Neural crest cell (in vitro differentiated cells): ENCODE measurements around the gene RYR3. TPM values are rescaled to one million over a fixed set of nuclear protein-coding genes. Genes with fewer than 3 reads are reported as not detected.
A peak's percentile ranks its signal among the peaks of the same experiment; 100 is the strongest.

ENCODE experiments used
- DNase-seq: peaks from one replicate; pipeline ENCODE4 v3.0.0; 2021; ENCODE audit warnings: low read depth, mixed read lengths, low spot score
- H3K27ac Mint-ChIP-seq: one replicate; pipeline ENCODE4 v1.8.0; 2021; ENCODE audit warnings: mild to moderate bottlenecking, mixed read lengths; ENCODE audit not compliant: unreplicated experiment
- H3K27me3 Mint-ChIP-seq: 2 replicates; pipeline ENCODE4 v1.8.0; 2021; ENCODE audit warnings: low read depth, mild to moderate bottlenecking, mixed read lengths
- H3K36me3 Mint-ChIP-seq: 2 replicates; pipeline ENCODE4 v1.8.0; 2021; ENCODE audit warnings: low read depth, mild to moderate bottlenecking, mixed read lengths
- H3K4me1 Mint-ChIP-seq: 2 replicates; pipeline ENCODE4 v1.8.0; 2021; ENCODE audit warnings: mixed read lengths
- H3K4me3 Mint-ChIP-seq: one replicate; pipeline ENCODE4 v1.8.0; 2021; ENCODE audit warnings: mild to moderate bottlenecking, mixed read lengths
- H3K9me3 Mint-ChIP-seq: 2 replicates; pipeline ENCODE4 v1.8.0; 2021; ENCODE audit warnings: mixed read lengths
- CTCF ChIP-seq: fragments of 200-600 bp; sonication (generic); conservative IDR thresholded peaks from 2 replicates; pipeline ENCODE4 v1.5.0; 2021; ENCODE audit warnings: antibody characterized with exemption, mild to moderate bottlenecking
- total RNA-seq: library from RNA; stranded (reverse); gene quantifications from 2 replicates; pipeline ENCODE4 v1.2.1, GENCODE V29; 2021

RYR3 gene
- total RNA-seq, 1 donor from 2014 or later, result 2.2 TPM

DNA sequence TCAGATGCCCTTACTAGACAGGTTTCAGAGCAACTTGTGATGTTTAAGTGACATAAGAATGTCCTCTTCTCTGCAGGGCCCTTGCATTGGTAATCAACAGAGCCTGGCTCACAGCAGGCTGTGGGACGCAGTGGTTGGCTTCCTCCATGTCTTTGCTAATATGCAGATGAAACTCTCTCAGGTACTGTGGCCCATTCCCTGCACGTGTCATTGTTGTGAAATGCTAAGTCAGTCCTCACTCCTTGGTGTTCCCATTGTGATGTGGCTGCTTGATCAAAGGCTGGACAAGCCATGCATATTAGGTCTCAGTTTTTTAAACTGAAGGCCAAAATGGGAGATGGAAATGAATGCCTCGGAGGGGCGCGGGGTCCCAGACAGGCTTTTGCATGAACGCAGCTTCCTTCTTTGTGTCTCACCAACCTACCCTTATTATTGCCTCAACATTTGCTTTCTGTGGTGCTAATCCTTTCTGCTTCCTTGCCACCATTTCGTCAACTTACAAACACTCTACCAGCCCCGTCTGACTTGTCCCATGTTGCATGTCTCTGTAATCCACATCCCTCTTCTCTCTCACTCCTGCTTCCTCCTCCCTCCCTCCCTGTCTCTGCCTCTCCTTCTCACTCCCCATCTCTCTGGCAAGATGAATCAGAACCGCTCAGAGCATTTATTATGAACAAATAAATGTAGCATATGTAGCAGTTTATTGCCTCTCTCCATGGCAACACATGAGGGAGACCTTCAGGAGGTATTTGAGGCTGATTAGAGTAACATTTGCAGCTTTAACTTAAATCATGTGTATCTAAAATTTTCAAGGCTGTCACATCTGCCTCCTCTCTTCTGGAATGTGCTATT, 524.4 kb downstream of the RYR3 start:
- H3K27ac Mint-ChIP-seq, result peak overlapping the region; percentile 76
- H3K27me3 Mint-ChIP-seq, result no peaks in the 10 kb centered on the region
- H3K4me3 Mint-ChIP-seq, result no peak overlapping the region
- H3K9me3 Mint-ChIP-seq, result peaks cover 3% of the 10 kb centered on the region
- H3K36me3 Mint-ChIP-seq, result peaks cover 5% of the 10 kb centered on the region
- no peak for TF ChIP-seq CTCF
- peaks cover 19% of the 10 kb centered on the region for H3K4me1 Mint-ChIP-seq
- DNase-seq, result no peak

DNA sequence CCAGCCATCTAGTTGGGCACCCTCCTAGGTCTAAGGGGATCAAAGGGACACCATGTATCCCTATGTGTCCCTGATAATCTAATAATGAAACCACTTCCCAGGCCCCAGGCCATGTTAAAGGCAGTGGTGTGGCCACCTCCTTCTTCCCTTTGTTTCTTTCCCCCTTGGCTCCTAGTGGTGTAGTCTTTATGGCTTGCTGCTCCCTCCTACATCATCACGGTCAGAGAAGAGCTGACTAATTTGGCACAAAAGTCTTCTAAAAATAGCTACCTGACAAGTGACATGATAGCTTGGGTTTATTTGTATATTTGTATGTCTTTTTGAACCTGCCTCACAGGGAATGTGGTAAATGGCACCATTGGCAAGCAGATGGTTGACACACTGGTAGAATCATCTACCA, 526.5 kb downstream of the RYR3 start:
- Mint-ChIP-seq H3K4me1 (peaks cover 11% of the 10 kb centered on the region), H3K4me3 (no peak overlapping the region), H3K27me3 (no peaks in the 10 kb centered on the region), H3K27ac (peak overlapping the region; percentile 19), H3K36me3 (peaks cover 5% of the 10 kb centered on the region), H3K9me3 (peaks cover 5% of the 10 kb centered on the region)
- no peak for DNase-seq
- no peak for TF ChIP-seq CTCF

GRCh38 chr15:33839540-33839939, 528.8 kb downstream of the RYR3 start:
- Mint-ChIP-seq H3K4me1 (peaks cover 11% of the 10 kb centered on the region), H3K9me3 (peaks cover 5% of the 10 kb centered on the region)
- TF ChIP-seq CTCF, result no peak

GRCh38 chr15:33840615-33841014, 529.8 kb downstream of the RYR3 start:
- TF ChIP-seq CTCF, result no peak
- peaks cover 5% of the 10 kb centered on the region for H3K36me3 Mint-ChIP-seq
- no peak overlapping the region for H3K27ac Mint-ChIP-seq
- no peak for DNase-seq
- H3K4me3 Mint-ChIP-seq, result no peak overlapping the region
- H3K9me3 Mint-ChIP-seq, result peaks cover 5% of the 10 kb centered on the region
- H3K27me3 Mint-ChIP-seq, result no peaks in the 10 kb centered on the region
- H3K4me1 Mint-ChIP-seq, result peaks cover 1% of the 10 kb centered on the region

More at GRCh38 chr15:33839540-33839939, 528.8 kb downstream of the RYR3 start:
- Mint-ChIP-seq H3K4me3 (no peak overlapping the region), H3K27ac (no peak overlapping the region), H3K27me3 (no peaks in the 10 kb centered on the region), H3K36me3 (peaks cover 5% of the 10 kb centered on the region)
- DNase-seq, result no peak

DNA sequence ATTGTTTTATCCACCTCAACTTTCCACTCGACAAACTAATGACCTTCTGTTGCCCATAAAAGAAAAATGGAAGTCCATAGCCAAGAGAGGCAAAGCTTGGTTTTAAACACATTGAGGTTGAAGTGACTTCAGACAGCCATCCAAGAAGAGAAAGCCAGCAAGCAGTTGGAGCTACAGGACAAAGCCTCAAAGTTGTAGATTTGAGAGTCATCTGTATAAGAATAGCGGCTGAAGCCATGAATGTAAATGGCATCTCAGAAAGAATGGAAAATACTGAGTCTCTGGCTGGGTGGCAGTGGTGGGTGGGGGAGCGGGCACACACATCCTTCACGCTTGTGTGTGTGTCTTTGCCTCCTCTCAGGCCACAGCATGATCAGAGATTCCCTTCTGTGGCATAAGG, 533.4 kb downstream of the RYR3 start:
- Mint-ChIP-seq H3K27ac (no peak overlapping the region), H3K4me1 (peaks cover 7% of the 10 kb centered on the region), H3K36me3 (no peaks in the 10 kb centered on the region), H3K27me3 (no peaks in the 10 kb centered on the region), H3K4me3 (no peak overlapping the region), H3K9me3 (peaks cover 8% of the 10 kb centered on the region)
- TF ChIP-seq CTCF, result no peak
- DNase-seq, result no peak
